Stimulated activated CD4-positive, alpha-beta T cell treated with anti-CD3 and anti-CD28 coated beads, Interleukin-12 subunit alpha, Interleukin-12 subunit beta, amount 100 ng/mL, for 48 hours (primary cell): ENCODE measurements around the gene PUM2.
"Not testable (repeated sequence)": the region's sequence is repeated elsewhere in the genome, so short reads cannot be mapped to it uniquely, and the experiment has no call there.

Source experiments
- DNase-seq, 3 donors: peaks; one replicate each; pipeline ENCODE4 v3.0.0-alpha.2; 2020; ENCODE audit warnings: low read depth in 2 of 3, low spot score in 1 of 3

PUM2 gene

GRCh38 chr2:20350753-20351554 lies at the start of gene PUM2:
Gene PUM2, minus strand, starts transcription at chr2:20350844. Its CDS starts 23,484 bp downstream, at chr2:20327360.
- peak; percentile 88 to 91 (median 91) for DNase-seq

- DNase-seq, result no peak
Measured at GRCh38 chr2:20400306-20400705, 49.7 kb upstream of the PUM2 start.

GRCh38 chr2:20398956-20399567 lies 48.4 kb upstream of the PUM2 start:
- no peak for DNase-seq

GRCh38 chr2:20397811-20398447 lies 47.3 kb upstream of the PUM2 start:
- DNase-seq, result no peak

GRCh38 chr2:20396356-20397000 lies 45.8 kb upstream of the PUM2 start:
- no peak for DNase-seq

GRCh38 chr2:20393986-20394385 lies 43.3 kb upstream of the PUM2 start:
- no peak for DNase-seq

GRCh38 chr2:20391951-20392699 lies 41.5 kb upstream of the PUM2 start:
- no peak for DNase-seq

- no peak for DNase-seq
Measured at GRCh38 chr2:20390524-20391123, 40.0 kb upstream of the PUM2 start.

- no peak for DNase-seq
Measured at GRCh38 chr2:20384953-20385352, 34.3 kb upstream of the PUM2 start.

- no peak for DNase-seq
Measured at GRCh38 chr2:20382965-20383810, 32.5 kb upstream of the PUM2 start.

GRCh38 chr2:20381457-20381856 lies 30.8 kb upstream of the PUM2 start:
- no peak for DNase-seq

GRCh38 chr2:20378891-20379519 lies 28.4 kb upstream of the PUM2 start:
- DNase-seq, result no peak

GRCh38 chr2:20378341-20378740 lies 27.7 kb upstream of the PUM2 start:
- no peak for DNase-seq

- no peak for DNase-seq
Measured at GRCh38 chr2:20377741-20378140, 27.1 kb upstream of the PUM2 start.

- not testable (repeated sequence) for DNase-seq
Measured at GRCh38 chr2:20374982-20375381, 24.3 kb upstream of the PUM2 start.

GRCh38 chr2:20372896-20373640 lies 22.4 kb upstream of the PUM2 start:
- DNase-seq, result no peak

- no peak for DNase-seq
Measured at GRCh38 chr2:20371323-20372025, 20.8 kb upstream of the PUM2 start.

GRCh38 chr2:20370191-20370590 lies 19.5 kb upstream of the PUM2 start:
- DNase-seq, result no peak
